ENCODE measurements around the gene LSM12.
A peak's percentile ranks its signal among the peaks of the same experiment; 100 is the strongest.

- TF ChIP-seq CTCF (IDR thresholded peaks at IDR 0.05), result peak in 5 of 6 experiments; percentile 18 to 54 (median 32)
- TF ChIP-seq POLR2A (IDR thresholded peaks at IDR 0.05), result peak in 1 of 4 donors; percentile 66
Observed at GRCh38 chr17:44006598-44007345, 59.7 kb downstream of the LSM12 start.
